ENCODE measurements around the gene CDH13.

GRCh38 chr16:83653785-83654184, 1027.0 kb downstream of the CDH13 start:
- no peak for TF ChIP-seq CTCF (conservative IDR thresholded peaks at IDR 0.05)
- no peak for TF ChIP-seq ZFX (IDR thresholded peaks at IDR 0.05)
